ENCODE data around the gene ADCY2.

DNA sequence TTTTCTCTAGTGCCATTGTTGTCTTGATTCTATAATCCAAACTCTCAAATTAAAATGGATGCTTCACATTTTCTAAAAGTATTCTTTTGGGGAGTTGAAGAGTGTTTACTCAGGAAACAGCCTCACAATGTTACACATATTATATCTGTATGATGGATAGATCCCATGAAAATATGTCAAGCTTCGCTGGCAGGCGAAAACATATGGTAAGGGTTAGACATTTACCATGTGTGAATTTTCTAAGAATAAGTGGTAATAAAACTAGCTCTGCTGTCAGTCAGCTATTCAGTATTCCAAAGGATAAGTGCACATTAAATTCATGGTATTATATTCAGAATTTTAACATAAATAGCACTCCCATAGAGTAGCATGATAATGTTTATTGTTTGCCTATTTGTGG, 13.3 kb upstream of the ADCY2 start:
- TF ChIP-seq EZH2phosphoT487 (IDR thresholded peaks at IDR 0.05; ENCODE audit: borderline replicate concordance, low read length) = no peak
- TF ChIP-seq, protein P1, sequence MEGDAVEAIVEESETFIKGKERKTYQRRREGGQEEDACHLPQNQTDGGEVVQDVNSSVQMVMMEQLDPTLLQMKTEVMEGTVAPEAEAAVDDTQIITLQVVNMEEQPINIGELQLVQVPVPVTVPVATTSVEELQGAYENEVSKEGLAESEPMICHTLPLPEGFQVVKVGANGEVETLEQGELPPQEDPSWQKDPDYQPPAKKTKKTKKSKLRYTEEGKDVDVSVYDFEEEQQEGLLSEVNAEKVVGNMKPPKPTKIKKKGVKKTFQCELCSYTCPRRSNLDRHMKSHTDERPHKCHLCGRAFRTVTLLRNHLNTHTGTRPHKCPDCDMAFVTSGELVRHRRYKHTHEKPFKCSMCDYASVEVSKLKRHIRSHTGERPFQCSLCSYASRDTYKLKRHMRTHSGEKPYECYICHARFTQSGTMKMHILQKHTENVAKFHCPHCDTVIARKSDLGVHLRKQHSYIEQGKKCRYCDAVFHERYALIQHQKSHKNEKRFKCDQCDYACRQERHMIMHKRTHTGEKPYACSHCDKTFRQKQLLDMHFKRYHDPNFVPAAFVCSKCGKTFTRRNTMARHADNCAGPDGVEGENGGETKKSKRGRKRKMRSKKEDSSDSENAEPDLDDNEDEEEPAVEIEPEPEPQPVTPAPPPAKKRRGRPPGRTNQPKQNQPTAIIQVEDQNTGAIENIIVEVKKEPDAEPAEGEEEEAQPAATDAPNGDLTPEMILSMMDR (IDR thresholded peaks at IDR 0.05; ENCODE audit: low read depth, low read length, poor library complexity, severe bottlenecking) = no peak

Data from DOHH2 (cell line).